HG02885 (cell line): ENCODE results near the gene TROAP.
"Not testable (repeated sequence)": the region's sequence is repeated elsewhere in the genome, so short reads cannot be mapped to it uniquely, and the experiment has no call there.

ENCODE experiments used
- ATAC-seq: cut with Tn5 transposase; IDR thresholded peaks from one replicate; pipeline ENCODE4 v1.9.1; 2021; ENCODE audit warnings: mild to moderate bottlenecking; ENCODE audit not compliant: unreplicated experiment, poor library complexity

Gene TROAP

DNA sequence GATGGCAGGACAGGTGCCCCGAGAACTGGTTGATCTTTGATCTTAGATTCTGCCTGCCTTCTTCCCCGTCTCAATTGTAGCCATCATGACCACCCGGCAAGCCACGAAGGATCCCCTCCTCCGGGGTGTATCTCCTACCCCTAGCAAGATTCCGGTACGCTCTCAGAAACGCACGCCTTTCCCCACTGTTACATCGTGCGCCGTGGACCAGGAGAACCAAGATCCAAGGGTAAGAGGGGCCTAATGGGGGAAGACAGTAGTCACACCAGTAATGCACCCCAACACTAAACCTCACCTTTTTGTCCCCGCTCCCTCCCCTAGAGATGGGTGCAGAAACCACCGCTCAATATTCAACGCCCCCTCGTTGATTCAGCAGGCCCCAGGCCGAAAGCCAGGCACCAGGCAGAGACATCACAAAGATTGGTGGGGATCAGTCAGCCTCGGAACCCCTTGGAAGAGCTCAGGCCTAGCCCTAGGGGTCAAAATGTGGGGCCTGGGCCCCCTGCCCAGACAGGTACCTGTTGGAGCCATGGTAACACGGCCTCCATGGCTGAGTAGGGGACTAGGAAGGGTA lies 556 bp downstream of the TROAP start:
- ATAC-seq = no peak

DNA sequence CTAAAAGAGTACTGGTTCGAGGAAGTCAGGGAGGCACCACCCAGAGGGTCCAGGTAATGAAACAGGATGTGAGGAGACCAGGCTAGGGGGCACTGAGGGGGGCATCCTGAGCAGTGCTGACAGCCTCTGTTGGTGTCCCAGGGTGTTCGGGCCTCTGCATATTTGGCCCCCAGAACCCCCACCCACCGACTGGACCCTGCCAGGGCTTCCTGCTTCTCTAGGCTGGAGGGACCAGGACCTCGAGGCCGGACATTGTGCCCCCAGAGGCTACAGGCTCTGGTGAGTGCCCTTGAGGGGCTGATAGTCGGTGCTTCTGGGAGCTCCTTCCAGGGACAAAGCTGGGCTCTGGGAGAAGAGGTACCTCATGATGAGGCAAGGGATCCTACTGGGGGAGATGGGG lies 2.6 kb downstream of the TROAP start:
- ATAC-seq = no peak

DNA sequence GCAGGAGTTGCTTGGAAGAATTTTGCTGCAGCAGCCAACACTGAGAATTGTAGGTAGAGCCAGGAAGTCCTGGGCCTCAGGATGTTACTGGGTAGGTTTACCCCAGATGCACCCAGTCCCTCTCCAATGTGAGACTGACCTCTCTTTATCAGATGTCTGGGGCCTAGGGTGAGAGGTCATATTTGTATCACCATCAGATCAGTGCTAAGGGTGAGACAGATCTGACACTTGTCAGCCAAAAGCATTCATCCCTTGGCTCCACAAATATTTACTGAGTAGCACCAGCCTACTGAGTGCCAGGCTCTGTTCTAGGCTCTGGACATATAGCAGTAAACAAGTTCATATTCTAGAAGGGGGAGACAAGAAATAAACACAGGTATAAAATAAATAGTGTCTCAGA lies 4.3 kb downstream of the TROAP start:
- ATAC-seq = no peak

DNA sequence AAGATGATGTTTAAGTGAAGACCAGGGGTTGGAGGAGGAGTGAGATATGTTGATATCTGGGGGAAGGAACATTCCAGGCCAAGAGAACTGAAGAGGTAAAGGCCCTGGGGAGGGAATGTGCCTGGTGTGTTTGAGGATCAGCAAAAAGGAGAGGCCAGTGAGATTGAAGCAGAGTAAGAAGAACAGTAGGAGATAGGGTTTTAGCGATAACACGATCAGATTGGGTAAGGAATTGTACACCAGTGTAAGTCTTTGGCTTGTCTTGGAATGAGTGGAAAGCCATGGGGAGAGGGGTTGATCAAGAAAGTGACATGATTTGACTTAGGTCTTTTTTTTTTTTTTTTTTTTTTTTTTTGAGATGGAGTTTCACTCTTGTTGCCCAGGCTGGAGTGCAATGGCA lies 4.8 kb downstream of the TROAP start:
- no peak for ATAC-seq

DNA sequence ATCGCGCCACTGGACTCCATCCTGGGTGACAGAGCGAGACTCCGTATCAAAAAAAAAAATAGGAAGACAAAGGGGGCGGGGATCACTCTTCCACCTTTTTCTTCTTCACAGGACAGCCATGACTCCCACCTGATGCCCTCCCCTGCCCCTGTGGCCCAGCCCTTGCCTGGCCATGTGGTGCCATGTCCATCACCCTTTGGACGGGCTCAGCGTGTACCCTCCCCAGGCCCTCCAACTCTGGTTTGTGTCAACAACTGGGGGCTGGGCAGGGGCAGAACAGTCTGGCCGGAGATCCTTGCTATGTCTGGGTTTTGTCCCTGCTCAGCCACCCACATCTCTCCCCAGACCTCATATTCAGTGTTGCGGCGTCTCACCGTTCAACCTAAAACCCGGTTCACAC lies 5.8 kb downstream of the TROAP start:
- ATAC-seq = no peak

DNA sequence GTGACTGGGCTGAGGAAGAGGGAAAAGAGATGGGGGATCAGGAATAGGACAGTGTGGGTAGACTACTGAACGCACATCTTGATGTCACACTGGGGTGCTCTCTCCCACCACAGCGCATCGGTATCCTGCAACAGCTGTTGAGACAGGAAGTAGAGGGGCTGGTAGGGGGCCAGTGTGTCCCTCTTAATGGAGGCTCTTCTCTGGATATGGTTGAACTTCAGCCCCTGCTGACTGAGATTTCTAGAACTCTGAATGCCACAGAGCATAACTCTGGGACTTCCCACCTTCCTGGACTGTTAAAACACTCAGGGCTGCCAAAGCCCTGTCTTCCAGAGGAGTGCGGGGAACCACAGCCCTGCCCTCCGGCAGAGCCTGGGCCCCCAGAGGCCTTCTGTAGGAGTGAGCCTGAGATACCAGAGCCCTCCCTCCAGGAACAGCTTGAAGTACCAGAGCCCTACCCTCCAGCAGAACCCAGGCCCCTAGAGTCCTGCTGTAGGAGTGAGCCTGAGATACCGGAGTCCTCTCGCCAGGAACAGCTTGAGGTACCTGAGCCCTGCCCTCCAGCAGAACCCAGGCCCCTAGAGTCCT lies 7.1 kb downstream of the TROAP start:
- no peak for ATAC-seq

DNA sequence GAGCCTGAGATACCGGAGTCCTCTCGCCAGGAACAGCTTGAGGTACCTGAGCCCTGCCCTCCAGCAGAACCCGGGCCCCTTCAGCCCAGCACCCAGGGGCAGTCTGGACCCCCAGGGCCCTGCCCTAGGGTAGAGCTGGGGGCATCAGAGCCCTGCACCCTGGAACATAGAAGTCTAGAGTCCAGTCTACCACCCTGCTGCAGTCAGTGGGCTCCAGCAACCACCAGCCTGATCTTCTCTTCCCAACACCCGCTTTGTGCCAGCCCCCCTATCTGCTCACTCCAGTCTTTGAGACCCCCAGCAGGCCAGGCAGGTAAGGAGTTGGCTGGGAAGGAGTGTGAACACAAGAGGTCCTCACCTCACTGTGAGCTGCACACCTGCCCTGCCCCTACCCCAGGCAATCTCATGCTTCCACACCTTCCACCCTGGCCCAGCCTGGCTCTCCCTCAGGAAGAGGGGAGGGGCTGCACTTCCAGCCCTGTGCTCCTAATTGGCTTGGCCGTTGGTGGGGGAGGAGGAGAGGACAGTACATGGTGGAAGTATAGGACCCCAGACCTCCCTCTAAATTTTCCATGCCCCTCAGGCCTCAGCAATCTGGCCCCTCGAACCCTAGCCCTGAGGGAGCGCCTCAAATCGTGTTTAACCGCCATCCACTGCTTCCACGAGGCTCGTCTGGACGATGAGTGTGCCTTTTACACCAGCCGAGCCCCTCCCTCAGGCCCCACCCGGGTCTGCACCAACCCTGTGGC lies 7.8 kb downstream of the TROAP start:
- ATAC-seq = no peak

DNA sequence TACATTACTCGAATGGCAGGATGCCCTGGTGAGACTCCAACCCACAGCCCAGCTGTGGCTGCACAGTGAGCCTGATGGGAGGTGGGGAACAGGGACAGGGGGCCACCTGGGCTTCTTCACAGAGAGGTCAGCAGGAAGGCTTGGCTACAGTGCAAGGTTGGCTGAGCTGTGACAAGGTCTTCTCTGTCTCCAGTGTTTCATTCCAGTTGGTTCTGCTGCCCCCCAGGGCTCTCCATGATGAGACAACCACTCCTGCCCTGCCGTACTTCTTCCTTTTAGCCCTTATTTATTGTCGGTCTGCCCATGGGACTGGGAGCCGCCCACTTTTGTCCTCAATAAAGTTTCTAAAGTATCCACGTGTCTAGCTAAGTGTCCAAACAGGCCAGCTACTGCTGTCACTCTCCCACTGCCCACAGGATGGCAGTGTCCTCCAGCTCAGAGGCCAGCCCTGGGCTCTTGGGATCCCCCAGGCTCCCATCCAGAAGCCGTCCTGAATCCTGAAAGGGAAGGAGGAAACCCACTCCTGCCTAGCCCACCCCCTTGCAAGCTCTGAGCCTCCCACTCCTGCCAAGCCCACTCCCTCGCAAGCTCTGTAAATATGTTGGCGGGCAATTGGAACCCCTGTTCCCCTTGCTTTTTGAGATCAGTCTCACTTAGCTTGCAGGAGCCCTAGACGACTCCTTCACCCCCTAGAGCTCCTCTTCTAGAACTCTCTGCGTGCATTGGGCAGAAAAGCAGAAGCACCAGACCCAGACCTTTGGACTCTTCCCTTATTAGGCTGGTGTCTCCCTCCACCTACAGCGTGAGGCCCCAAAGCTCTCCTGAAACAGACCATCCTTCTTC lies 8.5 kb downstream of the TROAP start:
- ATAC-seq = no peak

DNA sequence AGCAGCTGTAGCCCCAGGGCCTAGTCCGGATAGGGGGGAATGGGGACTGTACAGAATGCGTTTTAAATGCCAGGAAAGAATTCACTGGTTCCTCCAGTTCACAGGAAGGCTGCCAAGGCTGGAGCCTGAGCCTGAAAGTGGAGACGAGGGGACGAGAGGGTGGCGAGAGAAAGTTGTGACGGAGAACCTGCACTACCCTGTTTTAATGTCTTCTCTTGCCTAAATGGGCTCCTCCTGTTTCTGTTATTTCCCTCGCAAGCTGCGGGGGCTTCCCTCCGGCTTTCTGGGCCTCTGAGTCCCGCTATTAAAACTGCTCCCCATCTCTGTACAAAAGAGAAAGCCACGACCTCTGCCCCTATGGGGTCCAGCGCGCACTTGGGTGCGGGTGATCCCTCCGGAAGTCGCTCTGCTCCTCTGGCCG lies 9.4 kb downstream of the TROAP start:
- no peak for ATAC-seq

DNA sequence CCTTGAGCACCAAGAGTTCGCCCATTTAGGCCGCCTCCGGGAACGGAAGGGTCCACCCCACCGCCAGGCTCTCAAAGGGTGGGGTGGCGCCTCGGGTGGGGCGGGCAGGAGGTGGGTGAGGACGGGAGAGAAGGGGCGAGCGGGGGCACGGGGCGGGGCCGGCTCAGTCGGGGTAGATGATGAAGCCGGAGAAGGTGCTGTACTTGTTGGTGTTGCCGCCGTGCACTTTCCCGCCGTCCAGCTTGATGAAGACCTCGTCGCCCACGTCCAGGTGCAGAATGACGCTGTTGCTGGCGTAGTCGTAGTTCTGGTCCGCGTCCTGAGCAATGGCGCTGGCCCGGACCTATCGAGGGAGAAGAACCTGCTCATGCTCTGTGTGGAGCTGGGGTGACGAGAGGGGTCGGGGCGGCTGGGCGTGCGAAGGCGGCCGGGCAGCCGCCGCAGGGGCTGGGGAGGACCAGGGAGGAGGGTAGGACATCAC lies 9.9 kb downstream of the TROAP start:
- ATAC-seq = no peak

DNA sequence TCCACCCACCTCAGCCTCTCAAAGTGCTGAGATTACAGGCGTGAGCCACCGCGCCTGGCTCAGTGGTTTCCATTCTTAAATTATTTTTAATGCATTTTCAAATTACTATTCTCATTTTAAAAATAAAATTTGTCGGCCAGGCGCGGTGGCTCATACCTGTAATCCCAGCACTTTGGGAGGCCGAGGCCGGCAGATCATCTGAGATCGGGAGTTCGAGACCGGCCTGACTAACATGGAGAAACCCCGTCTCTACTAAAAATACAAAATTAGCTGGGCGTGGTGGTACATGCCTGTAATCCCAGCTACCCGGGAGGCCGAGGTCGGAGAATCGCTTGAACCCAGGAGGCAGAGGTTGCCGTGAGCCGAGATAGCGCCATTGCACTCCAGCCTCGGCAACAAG lies 10.7 kb downstream of the TROAP start:
- ATAC-seq = not testable (repeated sequence)

DNA sequence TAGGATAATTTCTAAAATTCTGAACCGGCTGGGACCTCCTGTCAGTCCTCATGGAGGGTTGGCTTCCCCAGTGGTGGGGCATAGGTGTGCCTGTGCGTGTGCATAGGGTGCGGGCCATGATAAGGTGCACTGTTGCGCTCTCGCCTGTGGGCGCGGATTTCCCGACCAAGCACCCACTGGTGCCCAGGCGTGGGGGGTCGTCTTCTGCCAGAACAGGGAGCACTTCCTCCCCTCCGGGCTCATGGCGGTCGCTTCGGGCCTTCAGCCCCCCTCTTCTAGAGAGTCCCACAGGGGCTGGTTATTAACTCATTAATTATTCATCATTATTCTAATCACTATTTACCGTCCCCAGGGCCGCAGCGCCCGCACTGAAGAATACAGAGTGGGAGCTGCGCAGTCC lies 11.2 kb downstream of the TROAP start:
- ATAC-seq = no peak

DNA sequence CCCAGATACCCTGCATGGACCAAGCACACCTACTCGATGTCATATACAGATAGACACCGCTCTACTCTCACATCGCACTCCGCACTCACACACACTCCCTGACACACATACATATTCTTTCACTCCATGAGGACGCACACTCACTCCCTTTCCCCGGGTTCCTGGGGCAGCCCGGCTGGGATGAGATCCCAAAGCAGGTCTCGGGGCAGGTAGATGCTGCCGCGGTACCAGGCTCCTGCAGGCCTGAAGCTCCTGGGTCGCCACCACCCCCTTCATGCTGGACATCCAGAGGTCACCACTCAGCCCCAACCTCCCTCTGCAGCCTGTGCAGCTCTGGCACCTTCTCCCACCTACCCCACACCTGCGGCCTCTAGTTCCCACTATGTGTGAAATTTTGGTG lies 11.6 kb downstream of the TROAP start:
- ATAC-seq = no peak

DNA sequence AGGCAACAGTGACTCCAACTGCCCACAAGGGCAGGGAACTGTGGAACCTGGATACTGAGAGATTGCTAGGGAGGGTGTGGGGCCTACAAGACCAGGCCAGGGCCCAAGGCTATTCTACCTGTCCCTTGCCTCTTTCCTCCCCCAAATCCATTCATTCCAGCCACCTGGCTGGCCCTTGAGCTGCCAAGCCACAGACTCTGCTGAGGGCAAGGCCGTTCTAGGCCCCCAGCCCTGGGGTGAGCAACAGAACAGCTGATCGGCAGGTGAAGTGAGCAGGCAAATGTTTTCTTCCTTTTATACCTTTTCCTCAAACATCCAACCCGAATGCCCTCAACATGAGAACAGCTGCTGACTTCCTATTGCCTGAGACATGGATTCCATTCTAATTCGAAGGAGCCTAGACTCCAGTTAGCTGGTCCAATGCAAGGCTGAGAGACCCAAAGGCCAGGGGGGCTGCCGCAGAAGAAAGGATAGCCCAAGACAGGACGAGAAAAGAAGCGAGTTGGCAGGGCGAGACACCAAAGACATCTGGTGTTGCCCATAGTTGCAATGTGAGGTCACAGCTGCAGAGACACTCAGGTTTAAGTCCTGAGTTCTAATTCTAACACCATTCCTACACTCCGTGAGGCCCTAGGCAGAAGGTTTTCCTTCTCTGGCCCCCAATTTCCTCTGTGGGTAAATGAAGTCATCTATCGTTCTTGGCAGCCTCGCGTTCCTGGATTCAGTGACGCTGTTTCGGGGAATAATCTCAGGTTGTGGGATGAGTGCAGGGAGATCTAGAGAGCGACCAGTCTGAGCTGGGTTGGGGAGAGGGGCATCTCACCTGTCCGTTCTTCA lies 12.3 kb downstream of the TROAP start:
- ATAC-seq = no peak

DNA sequence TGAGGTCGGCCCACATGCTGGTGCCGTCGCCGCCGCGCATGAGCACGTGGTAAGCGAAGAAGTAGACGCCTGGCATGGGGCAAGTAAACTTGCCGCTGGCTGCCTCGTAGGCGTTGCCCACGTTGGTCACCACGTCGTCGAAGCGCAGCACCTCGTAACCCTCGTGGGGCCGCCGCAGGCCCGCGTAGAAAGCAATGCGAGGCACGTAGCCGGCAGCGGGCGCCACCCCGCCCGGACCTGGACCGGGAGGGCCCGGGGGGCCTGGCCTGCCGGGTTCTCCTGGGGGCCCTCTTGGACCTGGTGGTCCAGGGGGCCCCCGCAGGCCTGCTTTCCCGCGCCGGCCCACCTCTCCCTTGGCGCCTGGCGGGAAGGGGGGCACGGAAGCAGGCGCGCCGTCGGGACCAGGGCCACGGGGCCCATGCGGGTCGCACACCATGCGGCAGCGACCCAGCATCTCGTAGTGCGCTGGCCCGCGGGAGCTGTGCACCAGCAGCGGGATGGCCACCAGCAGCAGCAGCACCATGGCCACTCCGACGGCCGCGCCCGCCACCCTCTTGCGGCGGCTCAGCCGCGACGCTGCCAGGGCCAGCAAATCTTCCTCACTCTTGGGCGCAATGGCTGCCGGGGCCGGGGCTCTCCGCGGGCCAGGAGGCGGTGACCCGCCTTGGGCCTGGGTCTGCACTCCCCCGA lies 13.0 kb downstream of the TROAP start:
- no peak for ATAC-seq

DNA sequence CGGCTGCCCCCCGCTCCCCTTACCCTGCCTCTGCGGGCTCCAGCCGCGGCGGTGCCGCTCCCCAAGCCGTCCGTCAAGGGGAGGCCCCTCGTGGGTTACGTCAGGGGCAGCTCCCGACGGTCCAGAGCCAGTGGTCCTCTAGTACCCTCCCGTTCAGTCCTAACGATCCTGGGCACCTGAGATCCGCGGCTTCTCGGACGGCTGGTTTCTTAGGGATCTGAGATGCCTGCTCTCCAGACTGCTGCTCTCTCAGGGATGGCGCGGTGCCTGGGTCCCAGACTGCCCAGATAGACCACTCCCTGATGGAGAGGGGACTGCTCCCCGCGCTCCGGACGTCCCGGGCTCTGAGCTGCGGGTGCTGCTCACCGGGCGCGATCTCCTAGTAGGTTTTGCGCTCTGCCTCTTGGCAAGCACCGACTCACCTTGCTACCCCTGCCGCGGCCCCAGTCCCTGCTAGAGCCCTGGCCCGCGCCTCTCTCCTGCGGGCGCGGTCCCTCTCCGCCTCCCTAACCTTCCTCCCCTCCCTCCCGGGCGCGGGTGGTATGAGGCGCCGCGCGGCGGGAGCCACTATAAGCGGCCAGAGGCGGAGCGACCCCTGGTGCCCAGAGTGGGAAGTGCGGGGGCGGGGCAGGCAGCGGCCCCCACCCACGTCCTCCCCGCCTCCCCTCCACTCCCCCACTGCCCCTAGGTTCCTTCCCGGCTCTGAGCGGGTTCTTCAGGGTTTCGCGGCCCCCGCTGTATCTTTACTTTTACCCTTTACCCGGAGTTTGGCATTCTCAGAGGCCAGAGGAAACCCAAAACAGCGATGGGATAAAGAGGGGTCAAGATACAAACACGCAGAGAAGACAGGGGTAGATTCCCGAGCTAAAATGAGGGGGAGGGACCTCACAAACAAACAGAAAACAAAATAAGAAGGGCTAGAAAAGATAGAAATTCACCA lies 13.9 kb downstream of the TROAP start, which contains the start of gene C1QL4:
Gene C1QL4 (minus strand): TSS at position 544 of the 940 bp plus-strand sequence. CDS start 711 bp downstream, outside the sequence.
- peak; percentile 76 for ATAC-seq

DNA sequence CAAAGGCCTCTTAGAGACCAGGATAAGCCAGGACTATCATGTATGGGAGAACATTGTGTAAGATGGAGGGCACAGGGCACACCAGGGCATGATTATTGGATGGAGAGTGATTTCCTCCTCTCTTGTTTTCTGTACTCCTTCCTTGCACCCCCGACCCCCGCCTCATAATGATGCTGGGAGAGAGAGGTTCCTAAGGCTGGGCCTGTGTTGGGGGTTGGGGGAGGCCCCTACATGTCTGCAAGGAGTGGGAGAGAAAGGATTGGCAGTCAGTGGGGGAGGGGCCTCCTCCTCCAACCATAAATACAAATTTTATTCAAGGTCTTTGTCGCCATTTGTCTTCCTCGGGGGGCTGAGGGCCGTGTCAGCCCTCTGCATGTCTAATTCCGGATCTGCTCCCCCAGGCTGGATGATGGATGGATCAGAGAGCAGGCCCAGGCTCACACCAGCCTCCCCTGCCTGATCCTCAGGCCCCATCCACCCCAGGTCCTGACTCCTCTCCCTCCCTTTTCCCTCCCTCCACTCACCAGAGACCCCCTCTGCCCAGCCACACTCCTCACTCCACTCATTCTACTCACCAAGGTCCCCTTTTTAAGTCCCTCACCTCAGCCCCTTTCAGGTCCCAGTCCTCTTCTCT lies 15.9 kb downstream of the TROAP start:
- ATAC-seq = no peak

DNA sequence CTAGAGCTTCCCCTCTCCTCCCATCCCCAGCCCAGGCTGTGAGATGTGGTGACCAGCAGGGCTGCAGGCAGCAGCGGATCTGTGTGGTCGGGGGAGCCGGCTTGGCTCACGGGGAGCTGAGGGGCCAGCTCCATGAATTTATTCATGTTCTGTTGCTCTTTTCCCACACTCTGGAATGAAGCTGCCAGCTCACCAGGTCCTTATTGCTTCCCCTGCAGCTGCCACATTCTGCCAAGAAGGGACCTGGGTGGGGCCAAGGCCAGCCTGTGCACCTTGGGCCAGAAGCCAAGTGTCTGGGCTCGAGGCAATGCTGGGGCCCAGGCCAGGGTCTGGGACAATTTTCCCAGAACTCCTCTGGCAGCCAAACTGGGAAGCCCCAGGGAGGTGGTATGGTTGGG lies 16.4 kb downstream of the TROAP start:
- ATAC-seq = no peak
